HG03060 (cell line): ENCODE results near the gene GPR157.
"Not testable (repeated sequence)": the region's sequence is repeated elsewhere in the genome, so short reads cannot be mapped to it uniquely, and the experiment has no call there.

Experiments
- ATAC-seq: cut with Tn5 transposase; IDR thresholded peaks from one replicate; pipeline ENCODE4 v1.9.1; 2021; ENCODE audit warnings: low read depth, moderate number of reproducible peaks; ENCODE audit not compliant: unreplicated experiment

Gene GPR157

DNA sequence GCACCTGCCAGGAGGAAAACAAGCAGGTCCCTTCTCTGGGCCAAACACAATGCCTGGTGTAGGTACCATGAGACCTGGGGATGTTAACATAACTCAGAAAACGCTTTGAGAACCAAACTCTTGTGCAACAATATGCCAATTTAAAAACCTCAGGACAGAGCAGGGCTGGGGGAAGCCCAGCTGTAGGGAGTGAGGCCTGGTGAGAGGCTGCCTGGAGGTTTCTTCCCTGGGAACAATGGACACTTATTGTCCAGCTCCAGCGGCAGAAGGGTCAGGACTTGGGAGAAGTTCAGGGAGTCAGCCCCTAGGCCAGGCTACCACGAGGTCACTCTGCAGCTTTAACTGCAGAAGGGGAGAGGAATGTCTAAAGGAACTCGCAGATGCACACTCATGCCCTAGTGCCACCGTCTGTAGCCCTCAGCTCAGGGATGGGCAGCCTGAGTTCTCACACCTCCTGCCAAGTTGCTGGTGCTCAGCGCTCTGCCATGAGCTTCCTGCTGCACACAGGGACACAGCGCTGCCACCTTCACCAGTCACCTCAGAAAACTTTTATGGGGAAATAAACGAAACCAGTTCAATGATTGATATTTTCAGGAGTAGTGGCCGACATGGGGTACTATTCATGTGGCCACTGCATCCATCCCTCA is 8.5 kb downstream of the GPR157 start:
- no peak for ATAC-seq

DNA sequence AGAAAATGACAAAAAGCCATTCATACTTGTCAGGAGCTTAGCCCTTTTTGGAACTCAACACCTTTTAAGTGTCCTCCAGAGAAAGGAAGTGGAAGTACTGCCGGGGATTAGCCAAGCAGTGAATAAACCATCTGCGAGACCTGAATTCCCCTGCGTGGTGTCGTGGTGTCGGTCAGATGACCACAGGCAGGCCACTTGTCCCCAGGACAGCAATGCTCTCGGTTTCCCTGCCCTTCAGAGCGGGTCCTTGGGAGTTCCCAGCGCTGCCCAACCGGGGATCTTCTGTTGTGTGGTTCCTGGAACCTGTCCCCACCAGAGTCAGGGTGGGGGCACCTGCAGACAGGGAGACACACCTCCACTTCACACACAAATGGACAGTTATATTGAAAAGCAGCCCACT is 9.2 kb downstream of the GPR157 start:
- no peak for ATAC-seq

DNA sequence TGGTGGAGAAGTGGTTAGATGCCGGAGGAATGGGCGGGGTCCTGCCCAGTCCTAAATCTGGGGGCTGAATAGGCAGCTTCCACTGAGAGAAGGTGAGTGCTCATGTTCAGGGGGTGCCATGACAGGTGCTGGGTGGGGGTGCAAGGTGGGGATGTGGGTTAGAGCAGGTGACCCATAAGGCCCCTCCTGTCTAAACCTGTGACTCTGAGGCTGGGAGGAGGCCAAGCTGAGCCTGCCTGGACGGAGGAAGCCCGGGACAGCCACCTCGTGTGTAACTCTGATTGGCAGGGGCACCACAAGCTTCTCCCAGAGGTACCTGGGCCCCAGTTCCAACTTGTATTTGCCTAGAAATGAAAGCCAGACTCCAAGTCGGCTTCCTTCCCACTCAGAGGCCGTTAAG is 10.7 kb downstream of the GPR157 start:
- ATAC-seq, result no peak

DNA sequence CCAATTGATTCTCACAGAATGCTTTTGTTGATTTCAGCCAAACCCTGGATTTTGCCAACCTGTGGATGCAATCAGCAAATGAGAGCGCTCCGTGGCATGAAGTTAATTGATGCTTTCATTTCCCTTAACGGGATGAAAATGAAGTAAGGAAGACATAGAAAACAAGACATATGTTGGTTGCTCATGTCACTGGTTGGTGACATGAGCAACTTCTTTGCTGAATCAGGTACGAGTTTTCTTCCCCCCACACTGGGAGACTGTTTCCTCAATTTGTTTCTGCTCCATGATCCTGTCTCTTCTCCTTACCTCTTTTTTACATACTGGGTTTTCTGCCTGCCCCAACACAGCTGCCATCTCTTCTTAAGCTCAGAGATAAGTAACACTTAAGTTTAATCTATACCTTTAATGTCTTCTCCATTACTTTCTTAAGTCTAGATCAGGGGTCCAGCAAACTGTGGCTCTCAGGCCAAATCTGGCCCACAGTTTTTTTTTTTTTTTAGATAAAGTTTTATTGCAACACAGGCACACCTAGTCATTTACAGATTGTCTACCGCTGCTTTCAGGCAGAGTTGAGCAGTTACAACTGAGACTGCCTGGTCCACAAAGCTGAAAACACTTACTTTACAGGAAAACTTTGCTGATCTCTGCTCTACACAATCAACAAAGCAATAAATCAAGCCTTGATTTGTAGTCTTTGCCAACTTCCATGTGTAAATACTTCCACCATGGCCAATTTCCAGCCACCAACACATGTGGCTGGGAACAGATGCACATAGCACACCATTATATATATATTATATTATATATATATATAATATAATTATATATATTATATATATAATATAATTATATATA is 13.3 kb downstream of the GPR157 start:
- no peak for ATAC-seq

DNA sequence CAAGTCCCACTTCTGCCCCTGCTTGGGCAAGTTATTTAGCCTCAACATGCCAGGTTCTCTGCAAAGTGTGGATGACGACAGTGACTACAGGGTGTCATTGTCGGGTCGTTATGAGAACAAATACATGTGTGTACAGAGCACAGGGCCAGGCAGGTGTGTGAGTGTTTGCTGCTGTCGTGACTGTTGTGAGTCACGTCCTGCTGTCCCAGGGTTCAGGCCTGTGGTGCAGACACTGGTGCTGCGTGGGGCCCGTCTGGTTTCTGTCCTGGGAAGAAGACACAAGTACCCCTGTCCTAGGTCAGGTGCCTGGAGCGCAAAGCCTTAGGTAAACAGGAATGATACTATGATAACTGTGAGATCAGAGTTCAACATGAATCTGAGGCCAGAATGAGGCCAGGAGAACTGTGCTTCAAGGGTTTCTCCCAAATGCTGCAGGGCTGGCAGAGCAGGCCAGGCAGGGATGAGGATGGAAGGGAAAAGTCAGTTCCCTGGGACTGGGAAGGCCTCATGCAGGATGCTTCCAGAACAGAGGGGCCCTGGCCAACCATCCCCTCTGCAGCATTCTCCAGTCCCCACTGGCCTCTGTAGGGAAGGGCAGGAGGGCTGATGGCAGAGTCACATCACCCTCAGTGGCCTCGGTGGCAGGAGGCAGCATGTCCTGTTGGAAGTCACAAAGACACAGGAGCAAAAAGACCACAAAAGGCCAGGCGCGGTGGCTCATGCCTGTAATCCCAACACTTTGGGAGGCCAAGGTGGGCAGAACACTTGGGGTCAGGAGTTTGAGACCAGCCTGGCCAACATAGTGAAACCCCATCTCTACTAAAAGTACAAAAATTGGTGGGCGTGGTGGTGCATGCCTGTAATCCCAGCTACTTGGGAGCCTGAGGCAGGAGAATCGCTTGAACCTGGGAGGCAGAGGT is 15.7 kb downstream of the GPR157 start:
- ATAC-seq, result no peak

DNA sequence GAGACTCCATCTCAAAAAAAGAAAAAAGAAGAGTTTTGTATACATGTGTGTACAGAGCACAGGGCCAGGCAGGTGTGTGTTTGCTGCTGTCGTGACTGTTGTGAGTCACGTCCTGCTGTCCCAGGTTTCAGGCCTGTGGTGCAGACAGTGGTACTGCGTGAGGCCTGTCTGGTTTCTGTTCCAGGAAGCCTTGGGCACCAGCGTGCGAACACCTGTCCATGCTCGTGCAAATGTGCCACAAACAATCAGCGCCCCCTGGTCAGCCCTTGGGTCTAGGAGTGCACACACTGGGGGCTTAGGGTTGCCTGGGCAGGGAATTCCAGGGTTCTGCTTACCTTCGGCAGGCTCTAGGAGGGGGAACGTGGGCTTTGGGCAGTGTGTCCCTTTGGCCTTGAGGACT is 16.9 kb downstream of the GPR157 start:
- no peak for ATAC-seq

DNA sequence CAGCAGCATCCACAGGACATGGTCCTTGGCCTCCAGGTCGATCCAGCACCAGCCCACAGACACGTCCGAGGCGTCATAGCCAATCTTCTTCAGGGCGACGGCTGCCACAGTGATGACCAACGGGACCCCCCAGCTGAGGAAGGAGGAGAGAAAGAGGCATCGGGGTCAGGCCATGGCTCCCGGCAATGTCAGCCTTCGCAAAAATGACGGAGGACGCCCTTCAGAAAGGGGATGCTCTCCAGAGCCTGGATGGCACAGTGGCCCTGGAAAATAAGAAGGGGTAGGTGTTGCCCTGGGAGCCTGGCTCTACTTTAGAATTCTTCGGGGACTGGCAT is 17.6 kb downstream of the GPR157 start:
- ATAC-seq, result no peak

DNA sequence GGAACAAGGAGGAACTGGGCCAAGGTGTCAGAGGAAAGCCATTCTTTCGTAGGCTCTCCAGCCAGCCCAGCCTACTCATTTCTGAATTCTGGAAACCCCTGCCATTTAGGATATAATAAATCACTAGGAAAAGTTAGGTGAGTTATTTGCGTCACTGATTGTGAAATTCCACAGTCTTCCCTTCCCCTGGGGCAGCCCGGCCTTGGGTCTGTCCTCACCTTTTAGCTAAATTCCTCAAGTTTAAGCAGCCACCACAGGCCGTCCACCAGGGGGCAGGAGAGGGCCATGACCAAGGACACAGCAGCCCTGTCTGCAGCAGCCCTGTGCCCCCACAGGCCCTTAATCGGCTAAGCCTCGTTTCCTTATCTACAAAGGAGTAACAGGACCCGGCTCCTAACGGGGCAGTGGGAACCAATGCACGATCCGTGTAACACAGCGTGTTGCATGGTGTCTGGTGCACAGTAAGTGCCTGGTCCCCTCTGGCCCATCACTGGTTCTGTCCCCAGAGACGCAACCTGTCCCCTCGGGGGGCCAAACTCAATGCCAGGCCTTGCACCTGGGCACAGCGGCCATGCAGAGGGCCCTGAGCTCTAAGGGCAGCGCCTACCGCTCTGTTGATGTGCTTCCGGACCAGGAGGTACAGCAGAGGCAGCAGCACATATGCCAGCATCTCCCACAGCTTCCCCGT is 18.1 kb downstream of the GPR157 start:
- no peak for ATAC-seq

DNA sequence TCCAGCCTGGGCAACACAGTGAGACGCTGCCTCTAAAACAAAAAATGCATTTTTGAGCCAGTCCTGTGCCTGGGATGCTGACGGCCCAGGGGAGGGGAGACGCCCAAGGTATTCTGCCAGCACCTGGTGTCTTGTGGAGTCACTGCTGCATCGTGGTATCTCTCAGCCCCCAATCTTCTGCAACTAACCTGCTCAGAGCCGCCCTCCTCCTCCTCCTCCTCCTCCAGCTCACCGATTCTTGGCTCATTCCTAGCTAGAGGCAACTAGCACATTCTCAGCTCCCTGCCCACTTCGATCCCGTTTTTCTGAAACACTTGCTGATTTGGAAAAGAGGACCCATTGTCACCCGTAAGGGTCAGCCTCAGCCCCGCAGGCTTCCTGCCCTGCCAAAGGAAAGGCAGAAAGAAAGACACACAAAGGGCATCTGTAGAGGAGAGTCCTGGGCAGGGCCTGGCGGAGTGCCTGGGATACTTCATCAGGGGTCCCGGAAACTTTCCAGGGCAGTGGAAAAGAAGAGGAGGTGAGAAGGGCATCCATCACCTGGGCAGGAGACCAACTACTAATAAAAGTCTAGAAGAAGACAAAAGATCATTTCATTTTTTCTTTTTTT is 20.7 kb downstream of the GPR157 start:
- ATAC-seq, result no peak

DNA sequence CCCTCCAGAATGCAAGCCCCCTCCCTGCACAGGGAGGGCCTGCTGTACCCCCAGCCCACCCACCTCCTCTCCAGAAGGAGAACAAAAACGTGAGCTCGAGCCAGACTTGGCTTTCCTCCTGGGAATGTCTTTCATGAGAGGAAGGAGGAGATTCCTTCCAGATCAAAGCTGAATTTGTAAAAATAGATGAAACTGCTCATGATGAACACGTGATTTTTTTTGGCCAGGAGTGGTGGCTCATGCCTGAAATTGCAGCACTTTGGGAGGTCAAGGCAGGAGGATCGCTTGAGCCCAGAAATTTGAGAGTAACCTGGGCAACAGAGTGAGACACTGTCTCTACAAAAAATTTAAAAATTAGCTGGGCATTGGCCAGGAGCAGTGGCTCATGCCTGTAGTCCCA is 21.8 kb downstream of the GPR157 start:
- ATAC-seq, result no peak

DNA sequence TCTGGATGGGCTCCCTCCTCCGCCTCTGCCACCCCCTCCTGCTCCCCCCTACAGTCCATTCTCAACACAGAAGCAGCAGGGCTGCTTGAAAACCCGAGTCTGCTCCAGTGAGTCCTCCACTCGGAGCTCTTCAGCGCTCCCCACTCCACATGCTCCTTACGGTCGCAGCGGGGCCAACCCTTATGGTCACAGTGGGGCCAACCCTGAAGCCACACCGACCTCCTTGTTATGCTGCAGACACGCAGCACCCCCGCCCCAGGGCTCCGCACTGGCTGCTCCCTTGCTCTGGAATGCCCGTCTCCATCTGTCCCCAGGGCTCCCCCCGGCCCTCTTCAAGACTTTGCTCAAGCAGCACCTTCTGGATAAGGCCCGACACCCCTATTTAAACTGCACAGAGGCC is 22.6 kb downstream of the GPR157 start:
- no peak for ATAC-seq

DNA sequence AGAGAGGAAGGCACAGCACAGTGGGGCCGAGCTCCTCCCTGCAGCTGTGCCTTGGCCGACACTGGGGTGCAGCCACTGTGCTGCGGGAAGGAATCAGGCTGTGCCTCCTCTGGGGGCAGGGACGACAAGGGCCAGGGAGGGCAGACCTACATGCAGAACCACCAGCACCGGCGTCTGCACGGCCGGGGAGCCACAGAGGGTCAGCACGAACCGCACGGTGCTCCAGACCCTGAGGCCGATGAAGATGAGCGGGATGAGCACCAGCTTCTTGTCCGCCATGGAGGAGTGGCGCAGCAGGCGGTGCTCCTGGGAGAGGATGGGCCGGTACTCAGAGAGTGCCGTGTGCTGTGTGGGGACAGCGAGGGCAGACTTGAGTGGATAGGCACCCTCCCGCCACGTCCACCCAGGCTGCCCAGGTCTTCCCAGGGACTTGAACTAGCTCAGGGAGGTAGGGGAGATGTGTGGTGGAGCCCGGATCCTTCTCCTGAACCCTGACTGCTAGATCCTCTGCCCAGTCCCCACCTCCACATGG is 23.5 kb downstream of the GPR157 start:
- ATAC-seq, result no peak

DNA sequence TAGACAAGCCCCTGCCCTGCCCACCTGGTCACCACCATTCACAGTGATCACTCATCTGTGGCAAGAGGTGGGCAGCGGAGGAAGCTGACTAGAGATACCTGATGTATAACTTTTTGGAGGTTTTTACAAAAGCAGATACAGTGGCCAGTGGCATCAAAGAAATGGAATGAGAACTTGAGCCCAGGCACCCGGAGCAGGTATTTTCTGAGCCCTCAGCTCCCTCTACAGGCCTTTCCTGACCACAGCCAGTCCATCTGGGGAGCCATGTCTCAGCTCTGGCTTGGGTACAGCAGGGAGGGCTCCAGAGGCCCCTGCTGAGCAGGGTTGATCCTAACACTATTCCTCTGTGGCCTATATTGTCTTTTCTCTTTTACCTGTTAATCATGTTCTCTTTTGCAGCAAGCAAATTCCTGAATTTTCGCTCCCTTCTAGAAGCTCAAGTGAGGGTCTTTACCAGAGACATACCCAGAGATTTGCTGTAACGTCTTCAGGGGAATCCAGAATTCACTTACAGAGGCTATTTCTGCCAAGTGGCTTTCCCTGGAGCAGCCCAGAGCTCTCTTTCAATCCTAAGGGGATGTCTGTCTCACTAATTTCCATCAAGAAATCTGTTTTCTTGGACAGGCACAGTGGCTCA is 27.3 kb downstream of the GPR157 start:
- no peak for ATAC-seq

DNA sequence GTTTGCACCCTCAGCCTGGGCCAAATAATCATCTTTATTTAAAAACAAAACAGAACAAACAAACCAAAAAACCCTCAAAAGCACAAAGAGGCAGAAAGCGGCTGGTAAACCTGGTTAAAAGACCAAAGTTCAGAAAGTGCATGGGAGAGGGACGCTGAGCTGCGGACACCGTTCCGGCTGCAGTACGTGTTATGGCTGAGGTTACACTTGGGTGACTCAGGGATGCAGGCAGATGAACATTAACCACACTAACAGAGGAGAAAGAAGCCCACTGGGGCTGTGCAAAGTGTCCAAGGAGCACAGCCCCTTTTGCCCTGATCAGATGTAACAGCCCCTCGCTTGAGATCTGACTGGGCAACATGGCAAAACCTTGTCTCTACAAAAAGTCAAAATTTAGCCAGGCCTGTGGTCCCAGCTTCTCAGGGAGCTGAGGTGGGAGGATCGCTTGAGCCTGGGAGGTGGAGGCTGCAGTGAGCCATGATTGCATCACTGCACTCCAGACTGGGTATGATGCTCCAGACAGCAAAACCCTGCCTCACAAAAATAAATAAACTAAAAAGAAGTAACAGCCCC is 28.3 kb downstream of the GPR157 start:
- no peak for ATAC-seq

DNA sequence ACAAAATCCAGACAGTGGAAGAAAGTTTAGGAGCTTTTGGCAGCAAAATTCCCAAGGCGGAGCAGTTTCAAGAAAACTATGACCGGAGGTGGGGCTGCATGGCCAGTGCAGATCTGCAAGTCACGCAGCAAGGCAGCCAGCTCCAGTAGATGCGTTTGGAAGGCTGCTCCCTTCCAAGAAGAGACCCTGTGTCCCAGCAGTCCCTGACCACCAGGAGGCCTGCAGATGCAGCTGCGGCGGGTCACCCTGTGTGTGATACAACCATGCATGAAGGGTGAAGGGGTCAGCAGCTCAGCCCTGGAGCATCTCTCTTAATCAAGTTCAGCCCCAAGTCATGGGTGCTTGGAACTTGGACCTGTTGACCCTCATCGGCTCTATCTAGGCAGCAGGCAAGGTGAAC is 29.3 kb downstream of the GPR157 start:
- ATAC-seq, result no peak

DNA sequence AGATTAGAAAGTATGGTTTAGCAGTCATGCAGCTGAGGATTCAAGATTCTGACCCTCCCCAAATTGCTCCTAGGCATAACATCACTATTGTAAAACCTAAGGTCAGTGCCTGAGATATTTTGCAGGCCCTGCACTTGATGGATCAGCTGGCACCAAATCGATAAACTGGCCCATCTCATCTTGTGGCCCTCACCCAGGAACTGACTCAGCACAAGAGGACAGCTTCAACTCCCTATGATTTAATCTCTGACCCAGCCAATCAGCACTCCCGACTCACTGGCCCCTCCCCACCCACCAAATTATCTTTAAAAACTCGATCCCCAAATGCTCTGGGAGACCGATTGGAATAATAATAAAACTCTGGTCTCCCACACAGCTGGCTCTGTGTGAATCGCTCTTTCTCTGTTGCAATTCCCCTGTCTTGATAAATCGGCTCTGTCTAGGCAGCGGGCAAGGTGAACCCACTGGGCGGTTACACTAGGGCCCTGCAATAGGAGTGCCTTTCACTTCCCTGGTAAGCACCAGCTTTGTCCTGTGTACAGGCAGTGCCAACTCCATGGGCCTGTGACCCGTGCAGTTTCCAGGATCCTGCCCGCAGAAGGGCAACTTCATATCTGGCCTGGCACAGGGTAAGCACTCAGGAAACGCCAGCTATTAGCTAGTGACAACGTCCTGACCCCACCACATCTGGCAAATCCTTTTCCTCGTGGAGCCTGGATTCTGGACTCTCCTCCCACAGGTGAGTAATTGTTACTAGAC is 30.8 kb downstream of the GPR157 start:
- no peak for ATAC-seq

DNA sequence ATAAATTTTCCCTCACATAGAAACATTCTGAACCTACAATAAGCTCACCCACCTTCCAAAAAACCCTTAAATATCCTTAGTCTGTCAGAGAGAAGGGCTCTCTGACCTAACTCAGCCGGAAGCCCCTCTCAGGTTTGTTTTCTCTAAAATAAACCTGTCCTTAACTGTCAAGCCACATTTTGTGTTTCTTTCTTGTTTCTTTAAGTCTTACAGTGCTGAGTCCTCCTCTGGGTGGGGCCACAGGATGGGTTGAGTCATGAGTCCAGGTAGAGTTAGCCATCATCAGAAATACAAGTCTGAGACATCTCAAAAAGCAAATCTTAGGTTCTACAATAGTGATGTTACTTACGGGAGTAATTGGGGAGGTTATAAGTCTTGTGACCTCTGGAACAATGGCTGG is 33.1 kb downstream of the GPR157 start:
- no peak for ATAC-seq

DNA sequence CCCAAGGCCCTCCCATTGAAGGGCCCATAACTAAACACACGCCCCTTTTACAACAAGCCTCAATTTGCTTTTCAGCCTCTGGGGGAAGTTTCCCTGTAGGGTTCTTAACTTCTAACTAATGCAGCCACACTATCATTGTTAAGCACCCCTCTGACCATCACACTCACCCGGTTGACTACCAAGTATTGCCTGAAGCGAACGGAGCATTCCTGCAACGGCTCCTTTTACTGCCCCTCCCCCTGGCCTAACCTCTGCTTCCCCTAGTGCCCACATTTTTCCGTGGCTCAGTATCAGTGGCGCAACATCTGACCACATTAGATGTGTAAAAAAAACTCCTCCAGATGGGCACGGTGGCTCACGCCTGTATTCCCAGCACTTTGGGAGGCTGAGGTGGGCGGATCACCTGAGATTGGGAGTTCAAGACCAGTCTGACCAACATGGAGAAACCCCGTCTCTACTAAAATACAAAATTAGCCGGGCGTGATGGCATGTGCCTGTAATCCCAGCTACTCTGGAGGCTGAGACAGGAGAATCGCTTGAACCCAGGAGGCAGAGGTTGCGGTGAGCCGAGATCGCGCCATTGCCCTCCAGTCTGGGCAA is 34.8 kb downstream of the GPR157 start:
- ATAC-seq, result not testable (repeated sequence)
